ENCODE data around the gene NXT2.
"Not testable (repeated sequence)": the region's sequence is repeated elsewhere in the genome, so short reads cannot be mapped to it uniquely, and the experiment has no call there.

The NXT2 gene

GRCh38 chrX:109536439-109537323 lies at the start of gene NXT2:
TSS of gene NXT2 (plus strand) at chrX:109536844. CDS start at chrX:109537007, 163 bp downstream.
- in situ Hi-C loops (cut with MboI; ENCODE audit: low sequenced_read_pairs) = no loop called here

DNA sequence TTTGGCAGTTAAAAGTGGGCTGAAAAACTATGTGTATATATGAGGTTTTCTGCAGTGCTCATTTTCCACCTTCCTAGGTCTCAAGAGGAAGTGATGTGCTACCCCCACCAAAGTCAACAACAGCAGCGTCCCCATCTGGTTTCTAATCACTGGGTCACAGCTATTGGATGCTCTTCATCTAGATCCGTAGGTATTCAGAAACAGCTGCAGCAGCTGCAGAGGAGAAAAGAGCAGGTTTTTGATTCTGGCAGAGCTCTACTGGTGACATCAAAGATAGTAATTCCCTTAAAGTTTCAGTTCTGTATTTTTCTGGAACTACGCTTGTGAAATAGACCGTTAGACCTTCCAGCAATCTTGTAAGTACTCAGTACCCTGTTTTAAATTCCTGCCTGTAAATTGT lies 49.0 kb upstream of the NXT2 start:
- in situ Hi-C loops (cut with MboI; ENCODE audit: low sequenced_read_pairs) = loop anchor here (25.0 kb wide), 1 partner anchor 400 kb away; no protein-coding TSS in a partner anchor

DNA sequence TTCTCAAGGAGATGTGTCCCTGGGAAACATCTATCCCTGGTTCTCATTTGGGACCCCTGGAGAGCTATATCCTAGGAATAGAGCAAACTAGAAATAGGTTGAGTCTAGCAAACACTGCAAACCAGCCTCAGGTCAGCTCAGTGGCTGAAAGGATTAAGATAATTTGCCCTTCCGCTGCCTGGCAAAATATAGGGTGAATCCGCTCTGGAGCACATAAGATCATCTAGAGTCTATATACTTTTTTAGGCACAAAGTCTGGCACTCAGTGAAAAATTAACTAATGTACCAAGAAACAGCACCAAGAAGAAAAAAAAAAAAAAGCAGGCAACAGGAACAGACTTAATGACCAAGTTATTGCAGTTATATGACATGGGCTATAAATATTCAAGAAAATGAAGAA lies 47.5 kb upstream of the NXT2 start:
- in situ Hi-C loops (cut with MboI; ENCODE audit: low sequenced_read_pairs) = loop anchor here (25.0 kb wide), 1 partner anchor 398 kb away; no protein-coding TSS in a partner anchor

GRCh38 chrX:109498434-109498833 lies 38.2 kb upstream of the NXT2 start:
- in situ Hi-C loops (cut with MboI; ENCODE audit: low sequenced_read_pairs) = loop anchor here (25.0 kb wide), 1 partner anchor 389 kb away; no protein-coding TSS in a partner anchor

GRCh38 chrX:109501176-109501575 lies 35.5 kb upstream of the NXT2 start:
- in situ Hi-C loops (cut with MboI; ENCODE audit: low sequenced_read_pairs) = no loop called here

- in situ Hi-C loops (cut with MboI; ENCODE audit: low sequenced_read_pairs) = no loop called here
Measured at GRCh38 chrX:109508915-109509314, 27.7 kb upstream of the NXT2 start.

- in situ Hi-C loops (cut with MboI; ENCODE audit: low sequenced_read_pairs) = no loop called here
Measured at GRCh38 chrX:109511113-109511512, 25.5 kb upstream of the NXT2 start.

DNA sequence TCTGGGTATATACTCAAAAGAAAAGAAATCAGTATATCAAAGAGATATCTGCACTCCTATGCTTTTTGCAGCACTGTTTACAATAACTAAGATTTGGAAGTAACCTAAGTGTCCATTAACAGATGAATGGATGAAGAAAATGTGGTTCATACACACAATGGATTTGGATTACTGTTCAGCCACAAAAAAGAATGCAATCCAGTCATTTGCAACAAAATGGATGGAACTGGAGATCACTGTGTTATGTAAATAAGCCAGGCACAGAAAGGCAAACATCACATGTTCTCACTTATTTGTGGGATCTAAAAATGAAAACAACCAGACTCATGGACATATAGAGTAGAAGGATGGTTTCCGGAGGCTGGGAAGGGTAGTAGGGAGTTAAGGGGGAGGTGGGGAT lies 17.6 kb upstream of the NXT2 start:
- in situ Hi-C loops (cut with MboI; ENCODE audit: low sequenced_read_pairs) = no loop called here

DNA sequence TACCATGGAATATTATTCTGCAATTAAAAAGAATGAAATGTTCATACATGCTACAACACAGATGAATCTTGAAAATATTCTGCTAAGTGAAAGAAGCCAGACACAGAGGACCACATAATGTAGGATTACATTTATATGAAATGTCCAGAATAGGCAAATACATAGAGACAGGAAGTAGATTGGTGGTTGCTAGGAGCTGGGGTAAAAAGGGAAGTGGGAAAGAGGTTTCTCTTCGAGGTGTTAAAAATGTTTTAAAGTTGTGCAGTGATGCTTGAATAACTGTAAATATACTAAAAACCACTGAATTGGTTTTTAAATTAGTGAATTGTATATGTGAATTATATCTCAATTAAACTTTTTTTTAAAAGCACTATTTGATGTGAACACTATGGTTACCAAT lies 3.6 kb upstream of the NXT2 start:
- in situ Hi-C loops (cut with MboI; ENCODE audit: low sequenced_read_pairs) = no loop called here

DNA sequence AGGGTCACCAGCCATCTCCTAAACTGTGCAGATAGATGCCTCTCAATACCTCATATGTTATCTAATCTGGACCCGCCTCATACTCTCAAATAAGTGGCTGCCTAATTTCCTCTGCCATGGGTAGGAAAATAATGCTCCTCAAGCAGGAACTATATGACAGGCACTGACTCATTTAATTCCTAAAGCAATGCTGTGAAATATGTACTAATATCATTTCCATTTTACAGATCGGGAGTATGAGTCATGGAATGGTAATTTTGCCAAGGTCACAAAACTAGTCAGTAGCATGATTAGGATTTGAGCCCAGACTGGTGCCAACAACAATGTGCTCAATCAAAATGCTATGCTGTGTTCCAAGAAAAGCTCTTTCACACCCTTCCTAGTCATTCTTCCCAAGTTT lies 3.0 kb upstream of the NXT2 start:
- in situ Hi-C loops (cut with MboI; ENCODE audit: low sequenced_read_pairs) = no loop called here

DNA sequence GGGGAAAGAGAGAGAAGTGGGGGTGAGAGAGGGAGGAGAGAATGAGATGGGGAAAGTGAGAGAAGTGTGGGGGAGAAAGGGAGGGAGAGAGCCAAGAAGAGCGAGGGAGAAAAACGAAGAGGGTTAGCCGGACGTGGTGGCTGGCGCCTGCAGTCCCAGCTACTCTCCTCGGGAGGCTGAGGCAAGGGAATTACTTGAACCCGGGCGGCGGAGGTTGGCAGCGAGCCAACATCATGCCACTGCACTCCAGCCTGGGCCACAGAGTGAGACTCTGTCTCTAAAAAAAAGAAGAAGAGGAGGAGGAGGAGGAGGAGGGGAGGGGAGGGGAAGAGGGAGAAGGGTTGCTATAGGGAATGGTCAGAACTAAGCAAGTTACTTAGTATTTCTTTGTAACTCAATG lies 1.7 kb upstream of the NXT2 start:
- in situ Hi-C loops (cut with MboI; ENCODE audit: low sequenced_read_pairs) = no loop called here

- in situ Hi-C loops (cut with MboI; ENCODE audit: low sequenced_read_pairs) = no loop called here
Measured at GRCh38 chrX:109535578-109535977, 1.1 kb upstream of the NXT2 start.

GRCh38 chrX:109537324-109537665 lies 651 bp downstream of the NXT2 start:
- in situ Hi-C loops (cut with MboI; ENCODE audit: low sequenced_read_pairs) = no loop called here

DNA sequence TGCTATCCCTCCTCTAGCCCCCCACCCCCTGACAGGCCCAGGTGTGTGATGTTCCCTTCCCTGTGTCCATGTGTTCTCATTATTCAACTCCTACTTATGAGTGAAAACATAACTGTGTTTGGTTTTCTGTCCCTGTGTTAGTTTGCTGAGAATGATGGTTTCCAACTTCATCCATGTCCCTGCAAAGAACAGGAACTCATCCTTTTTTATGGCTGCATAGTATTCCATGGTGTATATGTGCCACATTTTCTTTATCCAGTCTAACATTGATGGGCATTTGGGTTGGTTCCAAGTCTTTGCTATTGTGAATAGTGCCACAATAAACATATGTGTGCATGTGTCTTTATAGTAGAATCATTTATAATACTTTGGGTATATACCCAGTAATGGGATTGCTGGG lies 2.4 kb downstream of the NXT2 start:
- in situ Hi-C loops (cut with MboI; ENCODE audit: low sequenced_read_pairs) = not testable (repeated sequence)

DNA sequence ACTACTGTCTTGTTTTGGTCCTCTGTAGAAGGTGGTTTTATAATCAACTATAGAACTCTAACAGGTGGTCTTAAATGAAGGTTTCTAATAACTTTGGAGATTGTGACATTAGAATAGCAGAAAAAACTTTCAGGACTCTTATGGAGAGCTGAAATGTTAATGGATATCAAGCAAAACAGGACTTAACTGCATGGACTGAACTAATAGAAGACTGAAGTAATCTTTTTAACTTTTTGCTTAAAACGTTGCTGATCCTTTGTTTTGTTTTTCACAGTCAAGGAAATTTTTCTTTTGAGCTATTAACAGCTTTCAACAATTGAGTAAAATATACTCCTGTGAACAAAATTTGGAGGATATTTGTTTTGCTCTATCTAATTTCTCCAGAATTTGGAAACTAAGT lies 17.2 kb downstream of the NXT2 start:
- in situ Hi-C loops (cut with MboI; ENCODE audit: low sequenced_read_pairs) = no loop called here

- in situ Hi-C loops (cut with MboI; ENCODE audit: low sequenced_read_pairs) = not testable (repeated sequence)
Measured at GRCh38 chrX:109576083-109576482, 39.4 kb downstream of the NXT2 start.

- in situ Hi-C loops (cut with MboI; ENCODE audit: low sequenced_read_pairs) = no loop called here
Measured at GRCh38 chrX:109577055-109577454, 40.4 kb downstream of the NXT2 start.

- in situ Hi-C loops (cut with MboI; ENCODE audit: low sequenced_read_pairs) = no loop called here
Measured at GRCh38 chrX:109578916-109579315, 42.3 kb downstream of the NXT2 start.

- in situ Hi-C loops (cut with MboI; ENCODE audit: low sequenced_read_pairs) = no loop called here
Measured at GRCh38 chrX:109585488-109585887, 48.8 kb downstream of the NXT2 start.

DNA sequence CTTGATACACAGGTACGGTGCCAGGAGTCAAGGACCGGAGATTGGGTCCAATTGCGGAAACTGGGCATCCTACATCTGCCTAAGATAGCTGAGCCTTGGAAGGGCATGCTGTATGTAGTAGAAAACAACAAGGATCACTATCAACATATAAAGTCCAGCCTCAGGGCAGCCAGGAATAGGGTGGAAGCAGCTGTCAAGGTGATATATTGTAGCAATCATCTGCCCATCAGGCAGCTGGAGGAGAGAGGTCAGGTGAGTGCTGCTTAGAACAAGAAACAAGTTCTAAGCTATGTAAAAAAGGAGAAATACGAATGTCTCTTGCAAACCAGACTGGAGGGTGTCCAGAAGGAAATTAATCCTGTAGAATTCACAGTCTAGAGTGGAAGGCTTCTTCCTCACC lies 53.5 kb downstream of the NXT2 start:
- in situ Hi-C loops (cut with MboI; ENCODE audit: low sequenced_read_pairs) = no loop called here
